Fibroblast of skin of abdomen (primary cell): ENCODE data around the gene TNFSF11.

Experiments
- DNase-seq: peaks from one replicate; pipeline ENCODE4 v3.0.0-alpha.2; 2013

Gene TNFSF11

DNA sequence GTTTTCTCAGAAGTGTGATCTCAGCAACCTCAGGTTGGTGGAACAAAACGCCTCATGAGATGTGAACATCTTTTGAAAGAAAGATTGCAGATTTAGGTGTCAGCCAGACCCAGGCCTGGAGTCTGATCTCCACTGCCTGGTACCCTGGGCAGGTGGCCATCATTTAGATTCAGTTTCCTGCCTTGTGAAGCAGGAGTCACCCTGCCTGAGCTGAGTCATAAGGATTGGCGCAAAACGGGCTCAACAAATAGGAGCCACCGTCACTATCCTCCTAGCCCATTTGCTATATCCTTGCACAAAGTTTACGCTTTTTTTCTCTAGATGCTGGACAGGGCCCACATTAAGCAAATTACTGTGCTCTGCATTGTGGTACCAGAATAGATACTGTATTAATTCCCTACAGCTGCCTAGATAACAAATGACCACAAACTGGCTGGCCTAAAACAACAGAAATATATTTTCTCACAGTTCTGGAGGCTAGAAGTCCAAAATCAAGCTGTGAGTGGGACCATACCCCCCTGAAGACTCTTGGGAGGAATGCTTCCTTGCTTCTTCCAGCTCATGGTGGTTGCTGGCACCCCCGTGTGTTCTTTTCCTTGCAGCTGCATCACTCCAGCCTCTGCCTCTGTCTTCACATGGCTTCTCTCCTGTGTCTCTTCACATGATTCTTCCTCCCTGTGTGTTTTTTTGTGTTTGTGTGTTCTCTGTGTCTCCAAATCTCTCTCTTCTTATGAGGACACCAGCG is 38.2 kb downstream of the TNFSF11 start:
- no peak for DNase-seq

DNA sequence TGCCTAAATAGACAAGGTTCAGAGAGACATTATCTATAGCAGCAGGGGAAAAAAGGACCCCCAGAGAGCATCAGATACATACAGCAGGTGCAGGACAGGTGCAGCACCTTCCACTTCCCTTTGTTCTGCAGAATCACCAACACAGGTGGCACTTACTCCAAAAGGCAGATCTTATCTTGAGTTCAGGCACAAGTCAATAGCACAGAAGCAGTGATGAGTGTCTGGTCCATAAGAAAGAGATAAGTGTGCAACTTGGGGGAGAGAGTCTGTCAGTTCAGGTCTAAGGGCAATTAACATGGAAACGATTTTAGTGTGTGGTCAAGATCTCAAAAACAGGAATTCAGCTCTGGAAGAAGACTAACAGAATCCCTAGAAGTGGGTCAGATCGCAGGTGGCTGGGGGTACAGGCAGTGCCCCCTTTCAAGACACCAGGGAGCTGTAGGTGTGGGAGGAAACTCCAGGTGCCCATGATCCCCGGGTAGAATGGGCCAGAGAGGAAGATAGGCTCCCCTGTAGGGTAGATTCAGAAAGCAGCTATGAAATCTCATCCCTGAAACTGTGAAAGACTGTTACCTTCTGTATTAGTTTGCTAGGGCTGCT is 40.6 kb downstream of the TNFSF11 start:
- DNase-seq = no peak

DNA sequence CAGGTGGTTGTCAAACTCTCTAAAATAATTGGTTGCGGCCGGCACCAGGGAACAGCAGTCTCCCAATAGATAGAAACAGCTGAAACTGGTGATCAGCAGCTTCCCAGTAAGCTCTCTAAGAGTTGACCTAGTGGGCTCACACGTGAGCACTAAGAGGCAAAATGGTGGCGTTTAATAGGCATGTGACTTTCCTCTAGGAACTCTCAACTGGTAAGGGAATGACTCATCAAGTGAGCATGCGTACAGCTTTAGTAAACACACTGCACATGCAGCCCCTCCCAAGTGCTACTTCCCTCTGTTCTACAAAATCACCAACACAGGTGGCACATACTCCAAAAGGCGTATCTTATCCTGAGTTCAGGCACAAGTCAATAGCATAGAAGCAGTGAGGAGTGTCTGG is 41.7 kb downstream of the TNFSF11 start:
- DNase-seq = peak; percentile 22

DNA sequence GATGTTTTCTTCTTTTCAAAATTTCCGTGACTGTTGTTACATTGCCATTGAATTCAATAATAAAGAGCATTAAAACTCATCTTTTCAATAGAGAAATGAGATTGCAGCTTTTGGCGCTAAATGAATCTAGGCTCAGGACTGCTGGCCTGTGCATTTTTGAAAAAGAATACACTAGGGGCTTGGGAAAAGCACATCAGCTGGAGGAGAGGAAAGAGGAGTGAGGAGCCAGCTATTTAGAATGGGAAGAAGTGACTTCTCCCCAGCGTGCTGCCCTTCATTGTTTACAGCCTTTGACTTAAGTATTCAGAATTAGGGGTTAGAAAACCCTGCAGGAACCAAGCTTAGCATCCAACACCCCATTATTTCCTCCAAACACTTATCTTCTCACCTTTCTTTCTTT is 43.3 kb downstream of the TNFSF11 start:
- DNase-seq = no peak

DNA sequence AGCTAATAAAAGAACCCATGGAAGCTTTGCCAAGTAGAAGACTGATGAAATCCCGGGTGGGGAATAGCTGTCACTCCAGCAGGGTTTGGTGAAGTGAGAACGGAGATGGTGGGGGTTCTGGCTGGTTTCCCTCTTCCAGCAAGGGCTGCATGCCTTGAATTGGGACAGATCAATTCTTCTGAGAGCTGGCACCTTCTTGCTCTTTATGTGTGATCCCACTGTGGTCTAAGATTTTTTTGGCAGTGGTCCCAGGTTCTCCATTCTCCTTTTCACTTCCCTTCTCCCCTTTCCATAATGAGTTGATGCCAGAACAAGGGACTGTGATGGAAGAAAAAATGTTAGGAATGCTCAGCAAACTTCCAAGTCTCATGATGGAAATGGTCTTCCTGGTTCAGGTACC is 50.0 kb downstream of the TNFSF11 start:
- DNase-seq = peak; percentile 27

DNA sequence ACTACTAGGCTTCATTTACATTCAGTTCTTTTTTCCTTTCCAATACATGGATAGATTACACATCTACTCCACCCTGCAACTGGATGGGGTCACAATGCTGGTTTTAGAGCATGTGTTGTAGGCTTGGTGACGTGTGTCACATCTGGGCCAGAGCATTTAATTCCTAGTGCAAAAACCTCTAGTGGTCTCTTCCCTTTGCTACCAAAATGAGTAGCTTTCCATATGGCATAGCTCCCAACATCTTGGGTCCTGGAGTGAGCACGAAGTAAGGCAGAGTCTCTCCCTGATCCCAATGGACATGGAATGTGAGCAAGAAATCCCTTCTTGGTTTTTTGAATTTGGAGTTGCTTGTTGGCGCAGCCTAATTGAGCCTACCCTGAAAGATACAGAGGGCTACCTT is 51.7 kb downstream of the TNFSF11 start:
- no peak for DNase-seq

DNA sequence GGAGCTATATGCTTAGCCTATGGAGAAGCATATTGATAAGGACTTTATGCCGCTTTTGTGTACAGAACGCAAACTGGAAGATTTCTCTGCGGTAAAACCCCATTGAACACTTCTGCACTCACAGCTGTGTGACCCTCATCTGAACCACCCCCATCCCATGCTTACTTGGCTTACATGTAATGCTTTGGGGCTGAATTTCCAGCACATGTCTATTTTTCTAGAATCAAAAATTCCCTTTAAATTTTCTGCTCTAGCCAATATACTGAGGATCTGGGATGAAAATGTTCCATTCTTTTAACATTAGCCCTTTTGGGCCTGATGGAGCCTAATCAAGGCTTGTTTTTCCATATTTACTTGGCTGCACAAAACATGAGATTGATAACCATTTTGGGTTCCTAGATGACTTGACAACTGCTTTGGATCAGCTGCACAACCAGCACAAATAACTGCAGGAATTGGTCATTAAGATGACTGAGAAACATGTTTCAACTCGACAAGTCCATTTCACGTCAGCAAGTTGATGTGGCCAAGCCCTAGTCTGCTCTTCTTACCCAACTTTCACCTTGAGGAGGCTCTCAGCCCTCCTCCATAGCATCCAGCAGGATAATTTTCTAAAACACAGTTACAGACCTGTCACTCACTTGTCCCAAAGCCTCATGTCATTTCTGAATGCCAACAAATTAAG is 52.4 kb downstream of the TNFSF11 start:
- DNase-seq = no peak

DNA sequence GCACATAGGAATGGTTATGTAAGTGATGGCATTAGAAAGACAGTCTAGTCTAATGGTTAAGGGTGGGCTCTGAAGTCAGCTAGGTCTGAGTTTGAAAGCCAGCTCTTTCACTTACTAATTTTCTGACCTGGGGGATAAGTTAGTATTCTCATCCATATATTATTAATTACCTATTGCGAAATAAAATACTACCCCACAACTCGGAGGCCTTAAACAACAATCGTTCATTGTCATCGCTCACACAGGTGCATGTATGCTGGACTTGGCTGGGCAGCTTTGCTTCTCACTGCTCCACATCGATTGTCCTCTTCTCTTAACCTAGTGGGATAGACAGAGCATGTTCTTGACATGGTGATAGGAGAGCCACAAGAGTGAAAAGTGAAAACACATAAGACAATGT is 54.7 kb downstream of the TNFSF11 start:
- no peak for DNase-seq

DNA sequence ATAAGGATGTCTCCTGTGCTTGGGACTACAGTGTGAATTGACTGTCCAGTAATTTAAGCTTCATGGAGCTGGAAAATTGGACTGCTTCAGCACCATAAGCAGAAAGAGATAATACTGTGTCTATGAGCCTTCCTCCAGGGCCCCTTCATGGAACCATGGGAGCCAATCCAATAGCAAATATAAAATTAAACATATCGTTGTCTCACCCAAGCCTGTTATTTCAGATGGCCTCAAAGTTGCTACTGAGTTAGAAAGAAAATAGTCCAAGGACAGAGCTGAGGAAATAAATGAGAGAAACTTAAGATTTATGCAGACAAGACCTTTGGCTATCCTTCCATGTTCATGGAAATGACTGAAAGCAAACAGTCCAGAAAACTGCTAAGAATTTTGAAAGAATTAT is 57.2 kb downstream of the TNFSF11 start:
- no peak for DNase-seq

DNA sequence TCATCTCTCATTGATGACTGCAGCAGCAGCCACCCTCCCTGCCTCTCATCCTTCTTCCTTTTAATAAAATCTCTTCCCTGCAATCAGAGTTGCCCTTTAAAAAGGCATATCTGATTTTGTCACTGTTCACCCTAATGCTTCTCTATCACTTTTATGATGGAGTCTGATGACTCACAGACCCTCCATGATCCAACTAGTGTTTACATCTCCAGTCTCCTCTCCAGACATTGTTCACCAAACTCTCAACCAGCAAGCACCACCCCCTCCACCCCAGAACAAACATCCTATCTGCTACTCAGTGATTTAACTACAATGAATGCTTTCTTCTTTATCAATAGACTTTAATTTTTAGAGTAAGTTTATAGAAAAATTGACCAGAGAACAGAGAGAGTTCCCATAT is 59.5 kb downstream of the TNFSF11 start:
- no peak for DNase-seq

DNA sequence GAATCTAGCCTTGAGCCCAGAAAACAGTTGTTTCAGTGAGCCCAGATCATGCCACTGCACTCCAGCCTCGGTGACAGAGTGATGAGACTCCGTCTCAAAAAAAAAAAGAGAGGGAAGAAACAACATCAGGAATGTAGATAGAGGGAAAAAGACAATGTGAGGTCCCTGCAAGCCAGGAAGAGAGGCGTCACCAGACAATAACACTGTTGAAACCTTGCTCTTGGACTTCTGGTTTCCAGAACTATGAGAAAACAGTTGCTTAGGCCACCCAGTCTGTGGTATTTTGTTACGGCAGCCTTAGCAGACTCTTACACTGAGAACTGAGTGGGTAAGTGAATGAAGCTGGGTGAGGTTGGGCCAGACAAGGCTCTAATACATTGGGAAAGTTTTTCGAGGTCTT is 64.1 kb downstream of the TNFSF11 start:
- DNase-seq = no peak

DNA sequence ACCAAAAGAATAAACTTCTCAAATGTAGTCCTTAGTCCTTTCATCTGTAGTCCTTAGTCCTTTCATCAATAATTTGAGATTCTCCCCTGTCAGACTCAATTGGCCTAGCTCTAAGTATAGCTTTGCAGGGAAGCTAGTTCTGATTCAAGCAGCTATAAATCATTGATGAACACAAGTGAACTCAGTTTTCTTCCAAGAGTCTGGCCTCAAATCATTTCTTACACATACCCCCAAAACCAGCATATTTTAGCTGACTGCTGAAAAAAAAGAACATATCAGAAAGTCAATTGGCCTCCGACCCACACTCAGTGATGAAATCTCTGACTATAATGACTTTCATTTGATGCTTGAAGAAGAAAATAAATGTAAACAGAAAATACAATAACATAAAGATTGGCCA is 64.9 kb downstream of the TNFSF11 start:
- peak; percentile 87 for DNase-seq

DNA sequence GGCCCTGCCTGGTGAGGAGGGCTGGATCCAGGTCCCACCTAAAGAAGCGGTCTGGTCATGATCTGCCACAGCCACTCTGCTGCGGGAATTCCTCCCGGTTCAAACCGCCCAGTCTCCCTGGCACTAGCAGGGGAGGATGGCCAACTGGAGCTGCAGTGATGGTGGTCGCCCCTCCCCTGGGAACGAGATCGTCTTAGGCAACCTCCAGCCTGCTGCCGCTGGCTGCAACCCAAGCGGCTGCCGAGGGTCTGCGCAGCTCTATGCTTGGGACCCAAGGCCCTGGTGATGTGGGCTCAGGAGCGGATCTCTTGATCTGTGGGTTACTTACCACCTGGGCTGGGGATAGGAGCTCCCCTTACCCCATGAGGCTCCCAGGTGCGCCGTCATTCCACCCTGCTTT is 69.1 kb downstream of the TNFSF11 start:
- DNase-seq = no peak

DNA sequence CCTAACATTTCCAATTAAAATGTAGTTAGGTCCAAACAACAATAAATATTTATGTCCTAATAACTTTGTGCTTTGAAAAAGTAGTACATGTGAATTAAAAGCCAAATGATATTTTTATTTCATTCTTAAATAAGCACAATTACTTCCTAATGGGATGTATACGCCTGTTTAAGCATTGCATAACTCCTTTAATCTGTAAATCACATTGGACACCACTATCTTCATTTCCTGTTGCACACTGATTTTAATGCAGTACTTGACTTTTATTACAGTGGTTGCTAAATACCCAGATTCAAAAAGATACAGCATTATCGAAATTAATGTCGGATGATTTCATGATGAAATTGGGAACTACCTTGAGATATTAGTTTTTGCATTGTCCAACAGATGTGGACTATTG is 70.9 kb downstream of the TNFSF11 start:
- DNase-seq = no peak

DNA sequence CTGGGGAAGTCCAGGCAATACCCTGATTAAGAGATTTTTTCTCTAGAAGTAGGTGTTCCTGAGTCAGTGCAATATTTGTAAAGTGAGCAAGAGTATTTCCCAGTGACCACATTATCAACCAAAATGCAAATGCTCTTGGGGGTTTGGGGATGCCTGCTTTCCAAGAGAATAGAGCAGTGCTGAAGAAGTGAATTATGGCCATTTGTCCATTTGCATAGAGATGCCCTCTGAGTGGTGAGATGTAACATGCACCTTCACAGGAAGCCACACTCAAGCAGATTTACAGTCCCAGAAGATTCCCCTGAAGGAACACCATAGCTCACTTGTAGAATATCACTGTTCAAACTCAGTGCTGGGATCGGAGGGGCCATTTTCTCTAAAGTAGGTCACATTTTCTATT is 71.8 kb downstream of the TNFSF11 start:
- peak; percentile 25 for DNase-seq

DNA sequence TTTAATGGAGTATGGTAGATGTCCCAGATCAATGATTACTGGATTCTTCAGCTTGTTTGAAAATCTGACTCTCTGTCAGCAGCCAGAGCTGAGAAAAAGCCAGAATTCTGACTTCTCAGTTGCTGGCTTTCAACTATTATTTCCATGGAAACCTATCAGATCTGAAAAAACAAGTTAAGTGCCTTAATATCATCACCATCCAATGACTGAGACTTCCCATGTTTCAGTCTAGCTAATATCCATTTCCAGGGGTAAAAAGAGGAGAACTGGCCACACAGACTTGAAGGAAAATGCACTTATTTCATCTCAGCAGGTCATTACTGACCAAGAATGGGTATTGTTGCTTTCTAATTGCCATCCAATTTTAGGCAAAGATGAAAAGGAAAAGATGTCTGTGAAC is 75.2 kb downstream of the TNFSF11 start:
- DNase-seq = no peak

DNA sequence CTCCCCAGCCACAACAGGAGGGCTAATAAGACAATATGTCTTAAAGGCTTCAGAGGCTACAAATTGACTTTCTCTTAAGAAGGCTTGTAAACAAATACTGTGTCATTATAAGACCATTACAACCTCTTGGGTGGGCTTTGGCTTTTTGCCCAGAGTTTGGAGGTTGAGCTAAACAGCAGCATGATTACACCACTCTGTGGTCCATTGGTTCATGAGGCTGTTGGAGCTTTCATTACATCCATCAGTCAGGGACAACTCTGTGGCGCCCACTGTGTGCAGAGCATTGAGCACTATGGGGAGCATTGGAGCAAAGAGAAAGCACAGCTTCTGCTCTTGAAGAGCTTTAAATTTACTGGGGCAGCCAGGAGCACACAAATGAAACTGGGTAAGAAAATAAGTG is 75.9 kb downstream of the TNFSF11 start:
- DNase-seq = peak; percentile 50

DNA sequence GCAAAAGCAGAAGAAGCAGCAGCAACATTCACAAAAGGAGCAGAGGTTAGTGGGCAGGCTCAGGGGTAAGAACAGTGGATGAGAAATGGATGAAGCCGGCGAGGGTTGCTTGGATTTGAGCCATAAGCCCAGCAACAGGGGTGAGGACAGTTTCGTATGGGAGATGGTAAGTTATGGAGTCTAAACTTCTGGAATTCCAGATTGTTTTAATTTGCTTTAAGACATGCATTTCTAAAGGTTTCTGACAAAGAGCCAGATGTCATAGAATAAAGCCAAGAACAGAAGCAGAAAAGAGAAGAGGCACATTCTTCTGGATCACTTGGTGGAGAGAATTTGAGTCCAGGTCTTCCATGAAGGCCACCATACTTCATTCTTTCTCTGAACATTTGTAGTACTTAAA is 76.6 kb downstream of the TNFSF11 start:
- peak; percentile 93 for DNase-seq

DNA sequence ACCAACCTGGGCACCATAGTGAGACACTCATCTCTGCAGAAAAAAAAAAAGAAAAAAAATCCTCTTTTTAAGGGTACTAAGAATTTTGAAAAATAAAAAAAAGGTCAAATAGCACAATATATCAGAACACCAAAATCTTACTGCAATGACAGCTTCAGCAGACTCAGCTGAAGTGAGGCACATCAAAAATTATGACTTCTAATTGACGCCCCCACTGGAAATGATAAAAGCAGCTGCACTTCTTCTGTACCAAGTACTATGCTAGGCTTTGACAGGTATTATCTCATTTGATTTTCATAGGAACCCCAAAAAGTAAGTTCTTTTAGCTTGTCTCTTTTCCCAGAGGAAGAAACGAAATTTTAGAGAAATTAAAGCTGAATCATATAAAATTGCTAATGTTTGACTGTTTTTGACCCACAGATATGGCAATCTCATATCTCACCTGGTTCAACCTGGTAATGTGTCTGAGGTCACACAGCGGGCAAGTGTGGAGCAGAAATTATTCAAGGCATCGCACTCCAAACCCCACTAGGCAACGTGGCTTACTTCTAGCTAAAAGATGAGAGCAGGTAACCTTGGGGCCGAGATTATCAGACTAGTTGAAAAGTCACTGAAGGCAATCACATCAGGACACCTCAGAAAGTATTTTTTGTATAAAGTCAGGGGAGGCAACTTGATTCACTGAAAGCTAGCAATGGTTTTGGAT is 78.1 kb downstream of the TNFSF11 start:
- DNase-seq = no peak

DNA sequence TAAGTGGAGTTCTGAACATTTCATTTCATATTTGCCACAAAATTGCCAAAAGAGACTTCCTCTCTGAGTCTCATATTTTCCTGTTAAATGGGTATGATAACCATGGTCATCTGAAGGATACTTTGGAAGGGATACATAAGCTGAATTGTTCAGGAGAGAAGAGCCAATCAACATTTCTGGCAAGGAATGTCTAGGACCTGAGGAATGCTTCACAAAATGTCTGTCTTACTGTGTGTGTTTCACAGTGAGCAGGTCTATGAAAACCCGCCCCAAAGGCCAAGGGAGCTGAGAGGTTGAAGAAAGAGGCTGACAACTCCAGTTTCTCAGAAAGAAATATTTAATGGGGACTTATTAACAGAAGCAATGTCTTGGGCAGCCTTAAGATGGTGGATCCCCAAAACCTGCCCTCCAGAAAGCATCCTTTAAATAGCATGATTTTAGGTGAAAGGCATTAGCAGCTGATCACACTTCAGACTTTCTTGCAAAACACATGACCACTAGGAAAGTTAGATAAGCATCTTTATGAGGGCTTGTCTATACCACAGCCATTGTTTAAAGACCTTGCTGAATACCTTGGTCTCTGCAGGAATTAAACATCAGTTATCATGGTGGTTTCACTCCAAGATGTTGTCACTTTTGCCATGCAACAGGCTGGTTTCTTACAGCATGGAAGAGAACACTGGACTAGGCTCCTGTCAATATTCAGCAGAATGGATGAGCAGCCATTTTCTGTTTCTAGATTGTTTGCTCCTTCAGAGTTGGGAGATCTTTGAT is 78.9 kb downstream of the TNFSF11 start:
- DNase-seq = no peak

DNA sequence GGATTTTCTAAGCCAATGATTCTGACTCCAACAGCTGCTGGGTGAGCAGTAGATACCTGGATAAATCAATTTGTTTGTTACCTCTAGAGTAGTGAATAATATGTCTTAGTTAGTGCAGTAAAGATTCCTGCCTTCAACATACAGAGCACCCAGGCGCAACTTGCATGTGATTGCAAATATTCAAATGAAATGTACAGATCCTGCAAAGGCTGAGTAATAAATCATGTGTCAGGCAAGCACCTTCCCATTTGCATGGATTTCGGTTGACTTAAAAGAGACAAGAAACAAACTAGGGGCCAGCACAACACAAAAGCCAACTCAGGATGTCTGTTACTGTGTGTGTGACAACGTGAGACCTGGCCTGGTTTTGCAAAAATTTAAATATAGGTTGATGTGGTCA is 79.7 kb downstream of the TNFSF11 start:
- DNase-seq = no peak

DNA sequence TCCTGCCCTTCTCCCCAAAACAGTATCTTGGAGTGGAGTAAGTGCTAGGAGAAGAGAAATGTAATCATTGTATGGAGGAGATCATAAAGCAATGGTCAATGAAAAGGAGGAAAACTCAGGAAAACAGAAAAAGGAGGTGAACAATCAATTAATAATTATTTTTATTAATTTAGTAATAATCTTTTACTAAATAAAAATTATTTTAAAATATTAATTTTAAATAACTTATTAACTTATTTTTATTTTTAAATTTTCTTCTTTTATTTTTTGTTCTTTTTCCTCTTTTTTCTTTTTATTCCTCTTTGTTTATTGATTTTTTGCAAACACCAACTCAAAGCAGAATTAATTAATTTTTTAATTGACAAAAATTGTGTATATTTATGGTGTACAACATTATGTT is 80.3 kb downstream of the TNFSF11 start:
- DNase-seq = no peak

DNA sequence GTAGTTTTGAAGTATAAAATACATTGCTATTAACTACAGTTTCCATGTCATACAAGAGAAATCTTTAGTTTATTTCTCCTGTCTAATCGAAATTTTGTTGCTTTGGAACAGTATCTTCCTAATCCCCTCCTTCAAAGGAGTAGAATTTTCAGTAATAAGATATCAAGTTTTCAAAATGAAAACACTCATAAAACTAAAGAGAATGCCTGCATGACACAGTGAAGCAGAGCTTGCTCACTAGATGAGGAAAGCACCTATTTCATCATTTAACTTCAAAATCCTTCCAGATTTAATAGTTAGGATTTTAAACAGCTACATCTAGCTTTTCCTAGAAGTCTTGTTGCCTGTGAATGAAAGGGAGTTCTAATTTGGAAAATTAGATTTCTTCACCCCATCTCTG is 80.8 kb downstream of the TNFSF11 start:
- peak; percentile 26 for DNase-seq
